SK-N-SH treated with all-trans-retinoic acid at 6 μM for 48 hours (cell line): ENCODE data around the gene TMEM203.

ENCODE experiments used
- ATAC-seq: fragments of 200-7000 bp; cut with Tn5 transposase; 3 replicates; pipeline ENCODE4 v1.9.1; 2020; ENCODE audit warnings: mild to moderate bottlenecking, moderate library complexity
- BACH2 ChIP-seq: fragments of 250-450 bp; sonication (Bioruptor Pico); IDR thresholded peaks from 2 replicates; pipeline ENCODE4 v1.9.0; 2021; ENCODE audit warnings: mild to moderate bottlenecking, borderline replicate concordance
- CSDC2 ChIP-seq: fragments of 250-450 bp; sonication (Bioruptor Pico); IDR thresholded peaks from 2 replicates; pipeline ENCODE4 v1.5.0; 2020; ENCODE audit warnings: mild to moderate bottlenecking, moderate library complexity
- ESRRG ChIP-seq: fragments of 250-450 bp; sonication (Bioruptor Pico); IDR thresholded peaks from 2 replicates; pipeline ENCODE4 v1.6.1; 2021; ENCODE audit warnings: mild to moderate bottlenecking
- GLIS3 ChIP-seq: fragments of 250-450 bp; sonication (Bioruptor Pico); IDR thresholded peaks from 2 replicates; pipeline ENCODE4 v1.5.0; 2020; ENCODE audit warnings: mild to moderate bottlenecking, moderate library complexity
- ISL1 ChIP-seq: fragments of 250-450 bp; sonication (Bioruptor Pico); IDR thresholded peaks from 2 replicates; pipeline ENCODE4 v2.1.2; 2022; ENCODE audit warnings: mild to moderate bottlenecking, moderate library complexity
- OSR1 ChIP-seq: fragments of 250-450 bp; sonication (Bioruptor Pico); IDR thresholded peaks from 2 replicates; pipeline ENCODE4 v1.8.0; 2022; ENCODE audit warnings: moderate library complexity, mild to moderate bottlenecking, inconsistent platforms
- PPARA ChIP-seq: fragments of 250-450 bp; sonication (Bioruptor Pico); IDR thresholded peaks from 2 replicates; pipeline ENCODE4 v1.5.0; 2020; ENCODE audit warnings: mild to moderate bottlenecking, borderline replicate concordance
- RARB ChIP-seq: fragments of 250-450 bp; sonication (Bioruptor Pico); IDR thresholded peaks from 2 replicates; pipeline ENCODE4 v1.8.0; 2021; ENCODE audit warnings: mild to moderate bottlenecking, moderate library complexity
- SNAI2 ChIP-seq: fragments of 250-450 bp; sonication (Bioruptor Pico); IDR thresholded peaks from 2 replicates; pipeline ENCODE4 v1.5.0; 2020; ENCODE audit warnings: mild to moderate bottlenecking, moderate library complexity
- TCF4 ChIP-seq: fragments of 250-450 bp; sonication (Bioruptor Pico); IDR thresholded peaks from 2 replicates; pipeline ENCODE4 v1.8.0; 2021; ENCODE audit warnings: mild to moderate bottlenecking, moderate library complexity, borderline replicate concordance
- TOX ChIP-seq: fragments of 250-450 bp; sonication (Bioruptor Pico); IDR thresholded peaks from 2 replicates; pipeline ENCODE4 v1.8.0; 2021; ENCODE audit warnings: mild to moderate bottlenecking, moderate library complexity, borderline replicate concordance
- ZFP3 ChIP-seq: fragments of 250-450 bp; sonication (Bioruptor Pico); IDR thresholded peaks from 2 replicates; pipeline ENCODE4 v1.5.0; 2020; ENCODE audit warnings: mild to moderate bottlenecking, moderate library complexity
- ZFP30 ChIP-seq: fragments of 450-650 bp; formaldehyde crosslinking; IDR thresholded peaks from 2 replicates; pipeline ENCODE4 v1.5.0; 2022; ENCODE audit warnings: mild to moderate bottlenecking, moderate library complexity
- ZNF565 ChIP-seq: fragments of 450-650 bp; formaldehyde crosslinking; conservative IDR thresholded peaks from 2 replicates; pipeline ENCODE4 v1.5.0; 2020; ENCODE audit warnings: low read depth, mild to moderate bottlenecking, moderate library complexity
- ZNF70 ChIP-seq: fragments of 450-650 bp; formaldehyde crosslinking; IDR thresholded peaks from 2 replicates; pipeline ENCODE4 v1.5.0; 2020; ENCODE audit warnings: mild to moderate bottlenecking, moderate library complexity
- ZNF8 ChIP-seq: fragments of 450-650 bp; formaldehyde crosslinking; IDR thresholded peaks from 2 replicates; pipeline ENCODE4 v1.5.0; 2020; ENCODE audit warnings: mild to moderate bottlenecking, moderate library complexity
- TF ChIP-seq, protein P1 (sequence below): fragments of 250-450 bp; sonication (Bioruptor Pico); IDR thresholded peaks from 2 replicates; pipeline ENCODE4 v1.8.0; 2020; ENCODE audit warnings: mild to moderate bottlenecking, moderate library complexity, borderline replicate concordance
- TF ChIP-seq, protein P2 (sequence below): fragments of 250-450 bp; sonication (Bioruptor Pico); IDR thresholded peaks from 2 replicates; pipeline ENCODE4 v1.5.0; 2020; ENCODE audit warnings: mild to moderate bottlenecking, moderate library complexity
- TF ChIP-seq, protein P3 (sequence below): fragments of 250-450 bp; sonication (Bioruptor Pico); IDR thresholded peaks from 2 replicates; pipeline ENCODE4 v1.8.0; 2021; ENCODE audit warnings: low read depth, mild to moderate bottlenecking, moderate library complexity, borderline replicate concordance
- TF ChIP-seq, protein P4 (sequence below): fragments of 250-450 bp; sonication (Bioruptor Pico); IDR thresholded peaks from 2 replicates; pipeline ENCODE4 v1.5.1; 2021; ENCODE audit warnings: mild to moderate bottlenecking, moderate library complexity
- TF ChIP-seq, protein P5 (sequence below): fragments of 250-450 bp; sonication (Bioruptor Pico); IDR thresholded peaks from 2 replicates; pipeline ENCODE4 v1.5.1; 2020; ENCODE audit warnings: low read depth, mild to moderate bottlenecking, moderate library complexity

Gene TMEM203

DNA sequence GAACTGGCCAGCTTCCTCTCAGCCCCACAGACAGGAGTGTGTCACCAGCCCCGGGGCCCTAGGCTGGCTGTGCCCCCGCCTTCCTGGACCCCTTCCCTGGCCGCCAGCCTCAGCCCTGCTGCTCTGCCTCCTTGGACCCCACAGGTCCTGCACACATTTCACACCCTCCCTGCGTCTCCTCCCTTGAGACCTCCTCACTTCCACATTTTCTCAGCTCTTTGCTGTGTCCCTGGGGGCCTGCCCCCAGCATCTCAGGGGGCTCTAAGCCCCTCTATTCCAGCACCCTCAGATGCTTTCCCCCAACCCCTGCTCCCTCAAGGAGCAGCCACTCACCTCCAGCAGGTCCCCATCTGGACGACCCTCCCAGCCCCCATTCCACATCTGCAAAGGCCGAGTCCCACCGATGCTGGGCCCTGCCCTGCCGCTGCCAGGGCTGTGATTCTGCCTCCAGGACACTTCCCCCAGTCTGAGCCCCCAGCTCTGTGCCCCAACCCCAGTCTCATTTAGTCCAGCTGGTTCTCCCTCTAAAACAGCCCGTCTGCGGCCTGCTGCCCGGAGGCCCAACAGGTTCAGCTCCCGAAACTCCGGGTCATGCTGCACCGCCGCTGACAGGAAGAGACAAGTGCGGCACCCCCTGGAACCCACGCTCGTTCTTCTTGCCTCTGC is 29.4 kb upstream of the TMEM203 start:
- TF ChIP-seq ZFP30 (CRISPR knock-in tag) (no peak), ISL1 (CRISPR knock-in tag) (no peak), ZNF565 (CRISPR knock-in tag) (no peak)
- no peak for ATAC-seq

DNA sequence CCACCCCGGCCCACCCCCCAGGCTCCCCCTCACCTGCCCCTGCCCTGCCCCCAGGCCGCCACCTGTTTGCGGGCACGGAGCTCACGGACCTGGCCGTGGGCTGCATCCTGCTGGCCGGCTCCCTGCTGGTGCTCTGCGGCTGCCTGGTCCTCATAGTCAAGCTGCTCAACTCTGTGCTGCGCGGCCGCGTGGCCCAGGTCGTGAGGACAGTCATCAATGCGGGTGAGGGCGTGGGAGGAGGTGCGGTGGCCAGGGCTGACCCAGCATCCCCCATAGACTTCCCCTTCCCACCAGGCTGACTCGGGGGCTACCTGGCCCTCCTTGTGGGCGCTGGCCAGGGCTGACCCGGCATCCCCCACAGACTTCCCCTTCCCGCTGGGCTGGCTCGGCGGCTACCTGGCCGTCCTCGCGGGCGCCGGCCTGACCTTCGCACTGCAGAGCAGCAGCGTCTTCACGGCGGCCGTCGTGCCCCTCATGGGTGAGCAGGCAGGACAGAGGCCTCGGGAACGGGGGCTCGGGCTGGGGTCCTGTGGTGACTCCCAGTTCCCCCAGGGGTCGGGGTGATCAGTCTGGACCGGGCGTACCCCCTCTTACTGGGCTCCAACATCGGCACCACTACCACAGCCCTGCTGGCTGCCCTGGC is 28.7 kb upstream of the TMEM203 start:
- TF ChIP-seq, protein P1, sequence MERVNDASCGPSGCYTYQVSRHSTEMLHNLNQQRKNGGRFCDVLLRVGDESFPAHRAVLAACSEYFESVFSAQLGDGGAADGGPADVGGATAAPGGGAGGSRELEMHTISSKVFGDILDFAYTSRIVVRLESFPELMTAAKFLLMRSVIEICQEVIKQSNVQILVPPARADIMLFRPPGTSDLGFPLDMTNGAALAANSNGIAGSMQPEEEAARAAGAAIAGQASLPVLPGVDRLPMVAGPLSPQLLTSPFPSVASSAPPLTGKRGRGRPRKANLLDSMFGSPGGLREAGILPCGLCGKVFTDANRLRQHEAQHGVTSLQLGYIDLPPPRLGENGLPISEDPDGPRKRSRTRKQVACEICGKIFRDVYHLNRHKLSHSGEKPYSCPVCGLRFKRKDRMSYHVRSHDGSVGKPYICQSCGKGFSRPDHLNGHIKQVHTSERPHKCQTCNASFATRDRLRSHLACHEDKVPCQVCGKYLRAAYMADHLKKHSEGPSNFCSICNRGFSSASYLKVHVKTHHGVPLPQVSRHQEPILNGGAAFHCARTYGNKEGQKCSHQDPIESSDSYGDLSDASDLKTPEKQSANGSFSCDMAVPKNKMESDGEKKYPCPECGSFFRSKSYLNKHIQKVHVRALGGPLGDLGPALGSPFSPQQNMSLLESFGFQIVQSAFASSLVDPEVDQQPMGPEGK (CRISPR knock-in tag), result no peak
- TF ChIP-seq TCF4 (CRISPR knock-in tag) (no peak), ZNF8 (no peak), ZFP3 (CRISPR knock-in tag) (no peak), ESRRG (CRISPR knock-in tag) (no peak), ZNF70 (CRISPR knock-in tag) (no peak), BACH2 (no peak), GLIS3 (no peak), SNAI2 (CRISPR knock-in tag) (no peak), OSR1 (CRISPR knock-in tag) (no peak), PPARA (no peak), ZFP30 (CRISPR knock-in tag) (no peak), CSDC2 (CRISPR knock-in tag) (no peak), TOX (CRISPR knock-in tag) (no peak), RARB (no peak)
- TF ChIP-seq, protein P2, sequence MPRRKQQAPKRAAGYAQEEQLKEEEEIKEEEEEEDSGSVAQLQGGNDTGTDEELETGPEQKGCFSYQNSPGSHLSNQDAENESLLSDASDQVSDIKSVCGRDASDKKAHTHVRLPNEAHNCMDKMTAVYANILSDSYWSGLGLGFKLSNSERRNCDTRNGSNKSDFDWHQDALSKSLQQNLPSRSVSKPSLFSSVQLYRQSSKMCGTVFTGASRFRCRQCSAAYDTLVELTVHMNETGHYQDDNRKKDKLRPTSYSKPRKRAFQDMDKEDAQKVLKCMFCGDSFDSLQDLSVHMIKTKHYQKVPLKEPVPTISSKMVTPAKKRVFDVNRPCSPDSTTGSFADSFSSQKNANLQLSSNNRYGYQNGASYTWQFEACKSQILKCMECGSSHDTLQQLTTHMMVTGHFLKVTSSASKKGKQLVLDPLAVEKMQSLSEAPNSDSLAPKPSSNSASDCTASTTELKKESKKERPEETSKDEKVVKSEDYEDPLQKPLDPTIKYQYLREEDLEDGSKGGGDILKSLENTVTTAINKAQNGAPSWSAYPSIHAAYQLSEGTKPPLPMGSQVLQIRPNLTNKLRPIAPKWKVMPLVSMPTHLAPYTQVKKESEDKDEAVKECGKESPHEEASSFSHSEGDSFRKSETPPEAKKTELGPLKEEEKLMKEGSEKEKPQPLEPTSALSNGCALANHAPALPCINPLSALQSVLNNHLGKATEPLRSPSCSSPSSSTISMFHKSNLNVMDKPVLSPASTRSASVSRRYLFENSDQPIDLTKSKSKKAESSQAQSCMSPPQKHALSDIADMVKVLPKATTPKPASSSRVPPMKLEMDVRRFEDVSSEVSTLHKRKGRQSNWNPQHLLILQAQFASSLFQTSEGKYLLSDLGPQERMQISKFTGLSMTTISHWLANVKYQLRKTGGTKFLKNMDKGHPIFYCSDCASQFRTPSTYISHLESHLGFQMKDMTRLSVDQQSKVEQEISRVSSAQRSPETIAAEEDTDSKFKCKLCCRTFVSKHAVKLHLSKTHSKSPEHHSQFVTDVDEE, result no peak
- TF ChIP-seq, protein P3, sequence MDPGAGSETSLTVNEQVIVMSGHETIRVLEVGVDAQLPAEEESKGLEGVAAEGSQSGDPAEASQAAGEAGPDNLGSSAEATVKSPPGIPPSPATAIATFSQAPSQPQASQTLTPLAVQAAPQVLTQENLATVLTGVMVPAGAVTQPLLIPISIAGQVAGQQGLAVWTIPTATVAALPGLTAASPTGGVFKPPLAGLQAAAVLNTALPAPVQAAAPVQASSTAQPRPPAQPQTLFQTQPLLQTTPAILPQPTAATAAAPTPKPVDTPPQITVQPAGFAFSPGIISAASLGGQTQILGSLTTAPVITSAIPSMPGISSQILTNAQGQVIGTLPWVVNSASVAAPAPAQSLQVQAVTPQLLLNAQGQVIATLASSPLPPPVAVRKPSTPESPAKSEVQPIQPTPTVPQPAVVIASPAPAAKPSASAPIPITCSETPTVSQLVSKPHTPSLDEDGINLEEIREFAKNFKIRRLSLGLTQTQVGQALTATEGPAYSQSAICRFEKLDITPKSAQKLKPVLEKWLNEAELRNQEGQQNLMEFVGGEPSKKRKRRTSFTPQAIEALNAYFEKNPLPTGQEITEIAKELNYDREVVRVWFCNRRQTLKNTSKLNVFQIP, result no peak
- TF ChIP-seq, protein P4, sequence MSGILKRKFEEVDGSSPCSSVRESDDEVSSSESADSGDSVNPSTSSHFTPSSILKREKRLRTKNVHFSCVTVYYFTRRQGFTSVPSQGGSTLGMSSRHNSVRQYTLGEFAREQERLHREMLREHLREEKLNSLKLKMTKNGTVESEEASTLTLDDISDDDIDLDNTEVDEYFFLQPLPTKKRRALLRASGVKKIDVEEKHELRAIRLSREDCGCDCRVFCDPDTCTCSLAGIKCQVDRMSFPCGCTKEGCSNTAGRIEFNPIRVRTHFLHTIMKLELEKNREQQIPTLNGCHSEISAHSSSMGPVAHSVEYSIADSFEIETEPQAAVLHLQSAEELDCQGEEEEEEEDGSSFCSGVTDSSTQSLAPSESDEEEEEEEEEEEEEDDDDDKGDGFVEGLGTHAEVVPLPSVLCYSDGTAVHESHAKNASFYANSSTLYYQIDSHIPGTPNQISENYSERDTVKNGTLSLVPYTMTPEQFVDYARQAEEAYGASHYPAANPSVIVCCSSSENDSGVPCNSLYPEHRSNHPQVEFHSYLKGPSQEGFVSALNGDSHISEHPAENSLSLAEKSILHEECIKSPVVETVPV (CRISPR knock-in tag), result no peak
- TF ChIP-seq, protein P5, sequence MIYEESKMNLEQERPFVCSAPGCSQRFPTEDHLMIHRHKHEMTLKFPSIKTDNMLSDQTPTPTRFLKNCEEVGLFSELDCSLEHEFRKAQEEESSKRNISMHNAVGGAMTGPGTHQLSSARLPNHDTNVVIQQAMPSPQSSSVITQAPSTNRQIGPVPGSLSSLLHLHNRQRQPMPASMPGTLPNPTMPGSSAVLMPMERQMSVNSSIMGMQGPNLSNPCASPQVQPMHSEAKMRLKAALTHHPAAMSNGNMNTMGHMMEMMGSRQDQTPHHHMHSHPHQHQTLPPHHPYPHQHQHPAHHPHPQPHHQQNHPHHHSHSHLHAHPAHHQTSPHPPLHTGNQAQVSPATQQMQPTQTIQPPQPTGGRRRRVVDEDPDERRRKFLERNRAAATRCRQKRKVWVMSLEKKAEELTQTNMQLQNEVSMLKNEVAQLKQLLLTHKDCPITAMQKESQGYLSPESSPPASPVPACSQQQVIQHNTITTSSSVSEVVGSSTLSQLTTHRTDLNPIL (CRISPR knock-in tag), result no peak
- ATAC-seq, result no peak
